DMS79 treated with DMSO at 0.1 percent for 48 hours (cell line): ENCODE measurements around the gene BOLA1.
"Not testable (repeated sequence)": the region's sequence is repeated elsewhere in the genome, so short reads cannot be mapped to it uniquely, and the experiment has no call there.

Experiments used
- DNase-seq: peaks from one replicate; lab custom pipeline; 2025; lab: John Stamatoyannopoulos, UW

The BOLA1 gene

DNA sequence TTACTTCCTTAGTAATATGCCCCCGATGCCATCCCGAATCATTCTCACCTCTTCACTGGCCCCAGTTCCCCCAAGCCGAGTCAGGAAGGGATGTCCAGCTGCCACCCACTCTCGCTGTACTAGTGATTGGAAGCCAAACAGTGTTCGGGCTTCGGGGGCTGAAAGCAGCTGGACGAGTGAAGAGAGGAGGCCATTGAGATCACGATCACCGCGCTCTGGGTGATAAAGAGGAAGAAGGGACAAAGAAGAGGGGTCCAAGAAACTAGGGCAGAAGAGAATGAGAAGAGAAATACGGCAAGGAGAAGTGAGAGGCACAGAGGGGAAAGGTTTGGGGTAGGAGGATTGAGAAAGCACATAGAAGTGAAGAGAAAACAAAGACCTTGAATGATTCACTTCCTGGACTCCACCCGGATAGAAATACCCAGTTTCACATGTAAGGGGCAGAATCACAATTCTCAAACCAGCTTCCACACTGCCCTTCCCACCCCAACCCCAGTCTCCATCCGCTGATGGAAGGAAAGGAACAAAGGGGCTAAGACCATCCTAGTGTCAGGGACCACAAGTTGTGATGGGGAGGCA is 31.9 kb downstream of the BOLA1 start:
- no peak for DNase-seq

DNA sequence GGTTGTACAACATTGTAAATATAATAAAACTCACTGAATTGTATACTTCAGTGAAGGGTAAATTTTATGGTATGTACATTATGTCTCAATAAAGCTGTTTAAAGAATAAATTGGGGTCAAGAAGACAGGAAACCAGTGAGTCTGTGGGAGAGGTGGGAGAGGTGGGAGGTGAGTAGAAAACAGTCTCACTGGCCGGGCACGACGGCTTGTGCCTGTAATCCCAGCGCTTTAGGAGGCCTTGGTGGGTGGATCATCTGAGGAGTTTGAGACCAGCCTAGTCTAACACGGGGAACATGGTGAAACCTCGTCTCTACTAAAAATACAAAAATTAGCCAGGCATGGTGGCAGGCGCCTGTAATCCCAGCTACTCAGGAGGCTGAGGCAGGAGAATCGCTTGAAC is 33.1 kb downstream of the BOLA1 start:
- DNase-seq, result no peak

DNA sequence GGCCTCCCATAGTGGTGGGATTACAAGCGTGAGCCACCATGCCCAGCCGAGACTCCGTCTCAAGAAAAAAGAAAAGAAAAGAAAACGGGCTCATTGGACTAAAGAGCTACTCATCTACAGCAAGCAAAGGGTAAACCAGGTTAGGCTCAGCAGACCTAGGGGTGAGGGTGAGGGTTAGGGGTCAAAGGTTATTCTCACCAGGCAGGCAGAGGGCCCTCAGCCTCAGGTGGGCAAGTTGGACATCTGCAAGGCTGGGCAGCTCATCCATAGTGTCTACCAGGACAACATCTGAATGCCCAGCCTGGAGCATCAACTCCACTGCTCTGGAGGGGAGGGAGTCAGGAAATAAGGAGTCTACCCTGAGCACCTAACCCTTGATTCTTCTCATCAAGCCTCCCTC is 33.8 kb downstream of the BOLA1 start:
- DNase-seq, result no peak

GRCh38 chr1:149934356-149934755 is 35.0 kb downstream of the BOLA1 start:
- DNase-seq, result no peak

- peak; percentile 63 for DNase-seq
Observed at GRCh38 chr1:149936170-149936991, 37.0 kb downstream of the BOLA1 start, which contains the start of gene MTMR11. MTMR11 (minus strand) TSS chr1:149936879; CDS start chr1:149936647, 232 bp downstream.

- peak; percentile 91 for DNase-seq
Observed at GRCh38 chr1:149936992-149937705, 37.8 kb downstream of the BOLA1 start.

- DNase-seq, result no peak
Observed at GRCh38 chr1:149937759-149938158, 38.4 kb downstream of the BOLA1 start.

DNA sequence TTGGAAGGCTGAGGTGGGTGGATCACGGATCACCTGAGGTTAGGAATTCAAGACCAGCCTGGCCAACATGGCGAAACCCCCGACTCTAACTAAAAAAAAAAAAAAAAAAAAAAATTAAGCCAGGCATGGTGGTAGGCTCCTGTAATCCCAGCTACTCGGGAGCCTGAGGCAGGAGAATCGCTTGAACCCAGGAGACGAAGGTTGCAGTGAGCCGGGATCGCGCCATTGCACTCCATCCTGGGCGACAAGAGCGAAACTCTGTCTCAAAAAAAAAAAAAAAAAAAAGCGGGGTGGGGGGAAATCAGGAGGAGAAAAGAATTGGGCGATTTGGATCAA is 39.3 kb downstream of the BOLA1 start:
- not testable (repeated sequence) for DNase-seq

GRCh38 chr1:149940427-149940826 is 41.1 kb downstream of the BOLA1 start:
- no peak for DNase-seq

DNA sequence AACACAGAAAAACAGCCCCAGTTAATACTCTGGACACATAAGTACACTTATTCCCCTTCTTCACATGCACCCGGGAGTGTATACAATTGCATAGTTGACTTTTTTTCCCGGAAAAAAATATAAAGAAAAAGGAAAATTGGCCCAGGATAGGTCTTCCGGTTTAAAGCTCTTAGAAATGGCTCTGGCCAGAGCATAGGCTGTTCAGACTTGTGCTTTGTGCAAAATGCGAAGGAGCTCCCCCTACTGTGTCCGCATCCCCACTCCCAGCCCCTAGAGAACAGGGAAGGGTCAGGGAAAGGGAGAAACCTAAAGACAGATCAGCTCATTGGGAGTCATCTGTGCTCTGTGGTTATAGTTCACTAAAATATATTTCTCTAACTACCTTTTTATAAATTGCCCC is 42.8 kb downstream of the BOLA1 start:
- DNase-seq, result no peak

GRCh38 chr1:149942885-149943284 is 43.5 kb downstream of the BOLA1 start:
- no peak for DNase-seq

DNA sequence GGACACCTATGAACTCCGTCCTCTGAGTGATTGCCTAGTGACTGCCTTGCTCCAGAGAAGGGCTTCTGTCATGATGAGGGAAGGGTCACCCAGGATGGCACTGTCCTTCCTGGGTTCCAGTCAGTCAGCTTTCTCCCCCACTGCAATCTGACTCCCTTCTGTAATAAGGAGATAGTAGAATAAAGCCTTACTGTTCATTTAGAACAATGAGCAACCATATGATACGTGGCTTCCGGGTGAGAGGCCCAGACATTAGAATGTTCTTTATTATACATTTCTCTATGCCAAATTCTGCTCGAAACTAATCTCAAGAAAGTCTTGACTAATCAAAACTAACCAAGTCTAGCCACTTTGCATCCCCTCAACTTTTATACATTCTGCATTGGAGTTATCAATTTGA is 45.8 kb downstream of the BOLA1 start:
- DNase-seq, result no peak

- DNase-seq, result no peak
Observed at GRCh38 chr1:149949911-149950310, 50.5 kb downstream of the BOLA1 start.
